Measurements from ENCODE around the gene FGF7.
"Not testable (repeated sequence)": the region's sequence is repeated elsewhere in the genome, so short reads cannot be mapped to it uniquely, and the experiment has no call there.

FGF7 gene, protein sequence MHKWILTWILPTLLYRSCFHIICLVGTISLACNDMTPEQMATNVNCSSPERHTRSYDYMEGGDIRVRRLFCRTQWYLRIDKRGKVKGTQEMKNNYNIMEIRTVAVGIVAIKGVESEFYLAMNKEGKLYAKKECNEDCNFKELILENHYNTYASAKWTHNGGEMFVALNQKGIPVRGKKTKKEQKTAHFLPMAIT

DNA sequence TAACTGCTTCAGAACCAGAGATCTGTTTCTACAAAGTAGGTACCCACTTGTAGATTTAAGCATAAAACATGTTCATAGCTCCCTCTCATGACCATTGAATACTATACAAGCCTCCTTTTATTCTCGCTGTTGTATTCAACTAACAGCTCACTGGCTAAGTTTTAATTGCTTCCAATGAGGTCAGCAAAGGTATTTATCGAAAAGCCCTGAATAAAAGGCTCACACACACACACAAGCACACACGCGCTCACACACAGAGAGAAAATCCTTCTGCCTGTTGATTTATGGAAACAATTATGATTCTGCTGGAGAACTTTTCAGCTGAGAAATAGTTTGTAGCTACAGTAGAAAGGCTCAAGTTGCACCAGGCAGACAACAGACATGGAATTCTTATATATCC lies at the start of gene FGF7:
Gene FGF7 (plus strand): TSS at position 222 of the 400 bp plus-strand sequence. CDS start 1,056 bp downstream, outside the sequence.
- POLR2A ChIA-PET (ENCODE audit: low non-redundant PET), result no interaction called here
- TF ChIP-seq, protein P1, sequence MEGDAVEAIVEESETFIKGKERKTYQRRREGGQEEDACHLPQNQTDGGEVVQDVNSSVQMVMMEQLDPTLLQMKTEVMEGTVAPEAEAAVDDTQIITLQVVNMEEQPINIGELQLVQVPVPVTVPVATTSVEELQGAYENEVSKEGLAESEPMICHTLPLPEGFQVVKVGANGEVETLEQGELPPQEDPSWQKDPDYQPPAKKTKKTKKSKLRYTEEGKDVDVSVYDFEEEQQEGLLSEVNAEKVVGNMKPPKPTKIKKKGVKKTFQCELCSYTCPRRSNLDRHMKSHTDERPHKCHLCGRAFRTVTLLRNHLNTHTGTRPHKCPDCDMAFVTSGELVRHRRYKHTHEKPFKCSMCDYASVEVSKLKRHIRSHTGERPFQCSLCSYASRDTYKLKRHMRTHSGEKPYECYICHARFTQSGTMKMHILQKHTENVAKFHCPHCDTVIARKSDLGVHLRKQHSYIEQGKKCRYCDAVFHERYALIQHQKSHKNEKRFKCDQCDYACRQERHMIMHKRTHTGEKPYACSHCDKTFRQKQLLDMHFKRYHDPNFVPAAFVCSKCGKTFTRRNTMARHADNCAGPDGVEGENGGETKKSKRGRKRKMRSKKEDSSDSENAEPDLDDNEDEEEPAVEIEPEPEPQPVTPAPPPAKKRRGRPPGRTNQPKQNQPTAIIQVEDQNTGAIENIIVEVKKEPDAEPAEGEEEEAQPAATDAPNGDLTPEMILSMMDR (conservative IDR thresholded peaks at IDR 0.05; ENCODE audit: low read depth), result no peak
- CTCF ChIA-PET, result interaction anchor here (0.5 to 2.7 kb wide), 5 partner anchors 53 to 722 kb away, joined by 3 to 14 read pairs (median 3); no protein-coding TSS in a partner anchor
- no peak within 1 kb of the TSS for H3K27ac ChIP-seq
- DNase-seq (ENCODE audit: low spot score), result no peak

DNA sequence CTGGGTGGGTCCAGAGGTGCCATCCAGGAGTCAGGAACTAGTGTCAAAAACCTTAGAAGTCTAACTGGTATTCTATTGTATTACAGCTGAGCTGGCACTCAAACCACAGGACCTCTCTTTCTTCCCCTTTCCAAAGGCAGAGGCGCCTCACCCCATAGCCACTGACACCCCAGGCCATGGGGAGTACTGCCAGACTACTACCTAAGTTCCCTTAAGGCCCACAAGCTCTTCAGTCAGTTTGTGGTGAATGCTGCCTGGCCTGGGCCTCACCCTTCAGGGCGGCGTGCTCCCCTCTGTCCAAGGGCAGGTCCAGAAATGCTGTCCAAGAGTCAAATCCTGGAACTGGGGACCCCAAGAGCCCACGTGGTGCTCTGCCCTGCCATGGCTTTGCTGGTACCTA lies 43.0 kb upstream of the FGF7 start:
- TF ChIP-seq, protein P1 (conservative IDR thresholded peaks at IDR 0.05; ENCODE audit: low read depth), result no peak
- POLR2A ChIA-PET (ENCODE audit: low non-redundant PET), result no interaction called here
- CTCF ChIA-PET, result no interaction called here

DNA sequence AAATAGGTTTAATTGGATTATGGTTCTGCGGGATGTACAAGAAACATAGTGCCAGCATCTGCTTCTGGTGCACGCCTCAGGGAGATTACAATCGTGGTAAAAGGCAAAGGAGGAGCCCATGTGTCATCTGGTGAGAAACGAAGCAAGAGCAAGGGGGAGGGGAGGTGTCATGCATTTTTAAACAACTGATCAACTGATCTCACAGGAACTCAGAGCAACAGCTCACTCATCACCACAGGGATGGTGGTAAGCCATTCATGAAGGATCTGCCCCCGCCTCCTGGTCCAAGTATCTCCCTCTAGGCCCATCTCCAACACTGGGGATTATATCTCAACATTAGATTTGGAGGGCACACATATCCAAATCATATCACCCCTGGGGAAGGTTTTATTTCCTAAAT lies 42.1 kb upstream of the FGF7 start:
- POLR2A ChIA-PET (ENCODE audit: low non-redundant PET), result no interaction called here
- no peak for DNase-seq (ENCODE audit: low spot score)
- H3K27ac ChIP-seq, result no peak overlapping the region
- TF ChIP-seq, protein P1 (conservative IDR thresholded peaks at IDR 0.05; ENCODE audit: low read depth), result no peak
- CTCF ChIA-PET, result no interaction called here

More for the DNA sequence above, 43.0 kb upstream of the FGF7 start:
- DNase-seq (ENCODE audit: low spot score), result no peak
- no peak overlapping the region for H3K27ac ChIP-seq

DNA sequence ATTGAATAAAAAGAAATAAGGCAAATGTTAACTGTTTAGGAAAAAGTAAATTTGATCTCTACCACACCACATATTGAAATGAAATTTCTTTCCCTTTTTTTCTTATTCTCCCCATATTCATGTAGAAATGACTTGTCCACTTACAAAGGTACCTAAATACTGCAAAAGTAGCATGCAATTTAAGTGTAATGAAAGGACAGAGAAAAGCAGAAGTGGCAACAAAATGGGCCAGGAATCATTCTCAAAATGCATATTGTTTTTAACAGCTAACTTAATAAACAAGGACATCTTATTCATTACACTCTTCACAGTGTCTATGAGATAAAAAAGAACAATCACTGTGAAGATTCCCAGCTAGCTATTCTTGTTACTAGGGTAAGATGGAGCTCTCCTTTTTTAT lies 40.6 kb upstream of the FGF7 start:
- CTCF ChIA-PET, result no interaction called here
- no peak overlapping the region for H3K27ac ChIP-seq
- no peak for DNase-seq (ENCODE audit: low spot score)
- TF ChIP-seq, protein P1 (conservative IDR thresholded peaks at IDR 0.05; ENCODE audit: low read depth), result no peak
- POLR2A ChIA-PET (ENCODE audit: low non-redundant PET), result no interaction called here

DNA sequence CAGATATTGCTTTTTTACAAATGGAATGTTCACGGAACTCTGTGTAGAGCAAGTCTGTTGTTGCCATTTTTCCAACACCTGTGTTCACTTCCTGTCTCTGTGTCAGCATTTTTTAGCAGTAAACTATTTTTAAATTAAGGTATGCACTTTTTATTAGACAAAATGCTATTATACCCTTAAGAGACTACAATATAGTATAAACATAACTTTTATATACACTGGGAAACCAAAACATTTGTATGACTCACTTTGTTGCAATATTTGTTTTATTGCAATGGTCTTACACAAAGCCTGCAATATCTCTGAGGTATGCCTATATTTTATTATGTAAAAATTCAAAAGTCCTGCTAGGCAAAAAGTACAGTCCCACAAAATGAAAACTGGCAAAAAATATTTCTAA lies 39.8 kb upstream of the FGF7 start:
- ChIA-PET CTCF (no interaction called here), POLR2A (ENCODE audit: low non-redundant PET) (no interaction called here)
- no peak overlapping the region for H3K27ac ChIP-seq
- TF ChIP-seq, protein P1 (conservative IDR thresholded peaks at IDR 0.05; ENCODE audit: low read depth), result no peak
- no peak for DNase-seq (ENCODE audit: low spot score)

DNA sequence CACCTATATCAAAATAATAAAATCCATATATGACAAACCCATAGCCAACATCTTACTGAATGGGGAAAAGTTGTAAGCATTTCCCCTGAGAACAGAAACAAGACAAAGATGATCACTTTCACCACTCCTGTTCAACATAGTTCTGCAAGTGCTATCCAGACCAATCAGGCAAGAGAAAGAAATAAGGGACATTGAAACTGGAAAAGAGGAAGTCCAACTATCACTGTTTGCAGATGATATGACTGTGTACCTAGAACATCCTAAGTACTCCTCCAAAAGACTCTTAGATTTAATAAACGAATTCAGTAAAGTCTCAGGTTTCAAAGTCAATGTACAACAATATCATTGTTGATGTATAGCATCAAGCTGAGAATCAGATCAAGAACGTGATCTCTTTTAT lies 35.6 kb upstream of the FGF7 start:
- DNase-seq (ENCODE audit: low spot score), result no peak
- ChIA-PET POLR2A (ENCODE audit: low non-redundant PET) (no interaction called here), CTCF (interaction anchor here (0.5 kb wide), 1 partner anchor 526 kb away, joined by 4 read pairs; no protein-coding TSS in a partner anchor)
- TF ChIP-seq, protein P1 (conservative IDR thresholded peaks at IDR 0.05; ENCODE audit: low read depth), result no peak
- no peak overlapping the region for H3K27ac ChIP-seq

DNA sequence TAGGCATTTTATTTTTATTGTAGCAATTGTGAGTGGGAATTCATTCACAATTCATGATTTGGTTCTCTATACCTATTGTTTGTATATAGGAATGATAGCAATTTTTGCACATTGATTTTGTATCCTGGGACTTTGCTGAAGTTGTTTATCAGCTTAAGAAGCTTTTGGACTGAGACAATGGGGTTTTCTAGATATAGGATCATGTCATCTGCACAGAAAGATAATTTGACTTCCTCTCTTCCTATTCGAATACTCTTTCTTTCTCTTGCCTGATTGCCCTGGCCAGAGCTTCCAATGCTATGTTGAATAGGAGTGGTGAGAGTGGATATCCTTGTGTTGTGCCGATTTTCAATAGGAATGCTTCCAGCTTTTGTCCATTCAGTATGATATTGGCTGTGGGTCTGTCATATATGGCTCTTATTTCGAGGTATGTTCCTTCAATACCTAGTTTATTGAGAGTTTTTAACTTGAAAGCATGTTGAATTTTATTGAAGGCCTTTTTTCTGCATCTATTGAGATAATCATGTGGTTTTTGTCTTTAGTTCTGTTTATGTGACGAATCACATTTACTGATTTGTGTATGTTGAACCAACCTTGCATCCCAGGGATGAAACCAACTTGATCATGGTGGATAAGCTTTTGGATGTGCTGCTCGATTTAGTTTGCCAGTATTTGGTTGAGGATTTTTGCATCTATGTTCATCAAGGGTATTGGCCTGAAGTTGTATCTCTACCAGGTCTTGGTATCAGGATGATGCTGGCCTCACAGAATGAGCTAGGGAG lies 20.3 kb upstream of the FGF7 start:
- CTCF ChIA-PET, result interaction anchor here (1.2 kb wide), 1 partner anchor 13 kb away, joined by 3 read pairs; no protein-coding TSS in a partner anchor
- H3K27ac ChIP-seq; DNase-seq (ENCODE audit: low spot score); POLR2A ChIA-PET (ENCODE audit: low non-redundant PET): not testable (repeated sequence)
